HG03565 (cell line): ENCODE results near the gene ACTN1.

ENCODE experiments used
- ATAC-seq: cut with Tn5 transposase; IDR thresholded peaks from one replicate; pipeline ENCODE4 v1.9.1; 2021; ENCODE audit warnings: mild to moderate bottlenecking, moderate library complexity; ENCODE audit not compliant: unreplicated experiment

Gene ACTN1

DNA sequence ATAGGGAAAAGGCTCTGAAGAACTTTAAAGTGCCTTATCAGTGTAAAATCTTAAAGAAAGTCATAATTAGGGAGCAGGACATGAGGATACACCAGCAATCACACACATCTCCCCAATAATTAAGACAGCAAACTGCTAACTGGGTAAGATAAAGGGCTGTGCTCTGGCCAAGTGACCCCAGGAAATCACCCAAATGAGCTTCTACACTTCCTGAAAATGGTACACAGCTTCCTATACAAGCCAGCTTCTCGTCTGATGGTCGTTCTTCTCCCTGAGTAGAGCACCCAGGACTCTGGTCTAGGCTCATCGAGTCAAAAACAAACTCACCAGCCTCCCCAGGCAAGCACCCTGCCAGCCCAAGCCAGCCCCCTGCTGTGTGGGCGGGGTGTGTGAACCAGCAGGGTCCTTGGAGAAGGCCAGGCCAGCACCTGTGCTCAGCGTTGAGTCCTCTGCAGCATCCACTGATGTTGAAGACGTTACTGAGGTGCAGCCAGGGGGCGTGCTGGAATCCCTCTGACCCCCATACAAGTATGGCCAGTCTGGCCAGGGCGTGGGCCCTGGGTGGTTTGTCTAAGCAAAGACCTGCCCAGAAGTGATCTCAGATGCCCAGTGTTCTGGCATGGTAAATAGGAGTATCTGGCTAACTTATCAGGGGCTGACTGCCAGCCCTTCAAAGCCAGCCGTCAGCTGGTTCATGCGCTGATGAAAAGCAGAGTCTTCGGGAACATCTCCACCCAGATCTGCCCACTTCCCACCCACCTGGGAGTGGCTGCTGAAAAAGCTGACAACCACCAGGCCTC is 41.4 kb downstream of the ACTN1 start:
- ATAC-seq = no peak

DNA sequence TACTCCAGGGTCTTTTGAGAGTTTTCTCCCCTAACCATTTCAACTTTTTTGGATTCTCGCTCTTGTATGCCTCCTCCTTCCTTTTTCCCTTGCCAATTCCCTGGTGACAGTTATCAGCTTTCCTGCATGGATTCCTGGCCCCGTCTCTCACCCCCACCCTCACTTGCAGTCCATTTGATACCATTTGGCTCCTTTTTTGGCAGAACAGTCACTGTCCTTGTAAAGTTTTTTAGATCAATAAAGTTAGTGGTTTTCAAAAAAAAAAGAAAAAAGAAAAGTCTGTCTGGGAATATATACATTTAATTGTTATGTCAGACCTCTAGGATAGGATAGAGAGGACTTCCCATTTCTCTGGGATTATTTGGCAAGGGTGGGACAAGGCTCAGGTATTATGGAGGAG is 42.1 kb downstream of the ACTN1 start:
- no peak for ATAC-seq

DNA sequence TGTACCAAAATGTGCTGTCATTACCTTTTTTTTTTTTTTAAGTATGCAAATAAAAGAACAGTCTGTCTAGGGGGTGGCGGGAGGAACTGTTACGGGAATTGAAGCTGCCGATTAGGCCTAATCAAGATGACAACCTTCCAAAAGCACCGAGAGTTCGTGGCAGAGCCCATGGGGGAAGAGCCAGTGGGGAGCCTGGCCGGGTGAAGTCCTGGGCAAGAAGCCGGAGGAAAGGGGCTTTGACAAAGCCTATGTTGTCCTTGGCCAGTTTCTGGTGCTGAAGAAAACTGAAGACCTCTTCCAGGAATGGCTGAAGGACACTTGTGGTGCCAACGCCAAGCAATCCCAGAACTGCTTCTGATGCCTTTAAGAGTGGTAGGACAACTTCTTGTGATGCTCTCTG is 42.6 kb downstream of the ACTN1 start:
- no peak for ATAC-seq

DNA sequence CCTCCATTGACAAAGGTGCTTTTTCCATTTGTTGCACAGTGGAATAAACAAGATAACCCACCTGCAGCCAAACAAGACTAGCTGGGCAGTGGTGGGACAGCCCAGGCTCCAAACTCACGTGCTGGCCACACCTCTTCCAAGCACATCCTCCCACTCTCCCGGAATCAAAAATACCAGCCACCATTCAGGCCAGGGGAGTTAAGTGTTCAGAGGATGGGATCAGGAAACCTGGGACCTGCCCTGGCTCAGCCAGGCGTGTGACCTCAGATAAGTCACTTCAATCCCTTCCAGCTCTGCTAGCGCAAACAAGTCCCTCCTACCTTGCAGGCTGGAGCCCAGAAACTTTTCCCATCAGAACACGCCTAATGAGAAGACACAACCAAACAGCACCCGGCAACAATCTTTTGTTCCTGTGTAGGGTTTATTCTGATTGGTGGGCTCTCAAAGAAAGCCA is 43.3 kb downstream of the ACTN1 start:
- no peak for ATAC-seq

DNA sequence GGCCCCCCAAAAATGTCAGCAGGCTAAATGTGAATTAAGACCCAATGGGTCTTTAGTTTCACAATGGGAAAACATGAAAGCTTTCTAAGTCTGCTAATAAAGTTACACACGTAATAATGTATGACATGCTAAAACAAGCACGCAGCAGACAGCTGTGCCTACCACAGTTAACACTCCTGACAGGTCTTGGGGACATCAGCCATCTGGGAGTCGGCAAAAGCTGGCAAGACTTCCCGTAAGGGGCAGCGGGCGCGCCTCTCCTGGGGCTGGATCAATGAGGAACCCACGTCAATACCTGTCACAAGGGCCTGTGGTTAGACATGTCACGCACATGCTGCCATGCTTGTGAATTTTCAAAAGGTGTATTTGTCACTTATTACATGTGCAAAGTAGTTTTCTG is 45.0 kb downstream of the ACTN1 start:
- no peak for ATAC-seq

DNA sequence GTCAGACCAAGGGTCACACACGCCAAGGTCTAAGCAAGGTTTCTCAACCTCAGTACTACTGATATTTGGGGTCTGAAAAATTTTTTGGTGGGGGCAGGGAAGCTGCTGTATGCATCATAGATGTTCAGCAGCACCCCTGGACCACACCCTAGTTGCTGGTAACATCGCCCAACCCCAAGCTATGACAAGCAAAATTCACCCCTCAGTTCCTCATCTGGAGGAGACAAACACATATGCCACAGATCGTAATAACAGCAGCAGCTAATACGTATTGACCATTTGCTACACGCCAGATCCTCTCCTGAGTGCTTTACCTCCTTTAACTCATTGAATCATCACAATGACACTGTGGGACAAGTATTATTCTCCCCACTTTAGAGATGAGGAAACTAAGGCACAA is 46.4 kb downstream of the ACTN1 start:
- ATAC-seq = no peak

DNA sequence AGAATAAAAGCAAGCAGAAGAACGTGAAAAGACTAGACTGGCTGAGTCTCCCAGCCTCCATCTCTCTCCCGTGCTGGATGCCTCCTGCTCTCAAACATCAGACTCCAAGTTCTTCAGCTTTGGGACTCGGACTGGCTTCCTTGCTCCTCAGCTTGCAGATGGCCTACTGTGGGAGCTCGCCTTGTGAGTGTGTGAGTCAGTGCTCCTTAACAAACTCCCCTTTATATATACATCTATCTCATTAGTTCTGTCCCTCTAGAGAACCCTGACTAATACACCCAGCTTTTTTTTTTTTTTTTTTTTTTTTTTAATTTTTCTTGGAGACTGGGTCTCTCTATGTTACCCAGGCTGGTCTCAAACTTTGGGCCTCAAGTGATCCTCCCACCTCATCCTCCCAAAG is 46.9 kb downstream of the ACTN1 start:
- no peak for ATAC-seq

DNA sequence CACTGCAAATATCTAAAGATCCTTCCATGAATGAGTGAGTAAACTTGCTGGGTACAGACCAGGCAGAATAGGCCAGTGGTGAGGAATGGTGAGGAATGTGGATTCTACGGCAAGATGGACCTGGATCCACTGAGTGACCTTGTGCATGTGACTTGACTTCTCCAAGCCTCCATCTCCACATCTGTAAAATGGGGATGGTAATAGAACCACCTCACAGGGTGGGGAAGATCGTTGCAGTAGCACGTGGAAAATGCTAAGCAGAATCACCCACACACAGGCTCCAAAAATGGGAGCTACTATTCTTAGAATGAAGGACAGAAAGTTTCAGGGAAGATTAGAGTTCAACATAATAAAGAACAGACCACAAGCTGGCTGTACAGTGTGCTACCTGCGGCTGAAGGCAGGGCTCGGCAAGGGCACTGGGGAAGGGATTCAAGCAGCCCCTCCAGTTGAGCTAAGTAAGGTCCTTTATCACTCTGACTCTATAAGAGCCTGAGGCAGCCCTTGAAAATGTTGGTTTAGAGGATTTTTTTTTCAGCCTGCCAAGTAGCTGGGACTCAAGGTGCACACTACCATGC is 47.5 kb downstream of the ACTN1 start:
- no peak for ATAC-seq

DNA sequence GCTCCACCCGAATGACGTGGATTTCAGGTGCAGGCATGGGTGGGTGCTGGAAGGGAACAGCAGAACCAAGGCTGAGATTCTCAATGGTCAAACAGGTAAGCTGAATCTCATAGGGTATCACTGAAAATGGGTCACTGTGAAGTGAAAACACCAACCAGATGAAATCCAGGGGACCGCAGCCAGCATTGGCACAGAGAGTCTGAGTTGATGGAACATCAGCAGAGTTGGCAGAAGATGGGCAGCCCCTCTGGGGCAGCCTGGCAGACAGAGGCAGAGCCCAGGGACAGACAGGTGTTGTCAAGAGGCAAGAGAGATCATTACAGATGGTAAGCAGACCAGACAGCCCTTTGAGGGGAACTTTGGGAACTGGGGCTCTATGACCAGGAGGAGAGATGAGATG is 48.0 kb downstream of the ACTN1 start:
- no peak for ATAC-seq

DNA sequence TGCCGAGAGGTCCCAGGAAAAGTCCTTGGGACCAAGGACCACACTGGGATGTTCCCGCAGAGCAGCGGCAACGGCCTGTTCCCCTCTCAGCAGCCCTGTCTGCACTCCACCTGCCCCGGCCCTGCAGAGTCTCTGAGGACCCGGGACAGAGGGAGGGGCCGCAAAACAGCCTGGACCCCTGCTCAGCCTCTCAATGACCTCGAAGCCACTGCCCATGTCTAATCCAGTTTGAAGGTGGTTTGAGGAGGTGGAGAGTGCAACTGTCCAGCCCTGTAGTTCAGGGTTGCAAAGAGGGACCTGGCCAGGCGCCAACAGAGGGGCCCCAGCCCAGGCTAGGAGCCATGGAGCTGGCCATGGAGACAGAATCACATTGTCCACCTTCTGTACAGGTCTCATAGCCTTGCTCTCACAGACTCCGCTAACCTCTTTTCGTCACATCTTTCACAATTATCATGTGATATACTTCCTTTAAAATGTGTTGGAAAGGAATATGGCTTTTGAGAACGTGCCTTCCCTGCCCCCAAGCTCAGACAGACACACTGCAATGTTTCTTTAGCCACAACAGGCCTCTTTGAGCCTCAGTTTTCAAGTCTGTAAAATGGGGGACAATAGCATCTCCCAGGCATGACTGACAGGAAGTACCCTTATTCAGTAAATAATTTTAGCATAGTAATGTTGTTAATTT is 49.3 kb downstream of the ACTN1 start:
- ATAC-seq = no peak

DNA sequence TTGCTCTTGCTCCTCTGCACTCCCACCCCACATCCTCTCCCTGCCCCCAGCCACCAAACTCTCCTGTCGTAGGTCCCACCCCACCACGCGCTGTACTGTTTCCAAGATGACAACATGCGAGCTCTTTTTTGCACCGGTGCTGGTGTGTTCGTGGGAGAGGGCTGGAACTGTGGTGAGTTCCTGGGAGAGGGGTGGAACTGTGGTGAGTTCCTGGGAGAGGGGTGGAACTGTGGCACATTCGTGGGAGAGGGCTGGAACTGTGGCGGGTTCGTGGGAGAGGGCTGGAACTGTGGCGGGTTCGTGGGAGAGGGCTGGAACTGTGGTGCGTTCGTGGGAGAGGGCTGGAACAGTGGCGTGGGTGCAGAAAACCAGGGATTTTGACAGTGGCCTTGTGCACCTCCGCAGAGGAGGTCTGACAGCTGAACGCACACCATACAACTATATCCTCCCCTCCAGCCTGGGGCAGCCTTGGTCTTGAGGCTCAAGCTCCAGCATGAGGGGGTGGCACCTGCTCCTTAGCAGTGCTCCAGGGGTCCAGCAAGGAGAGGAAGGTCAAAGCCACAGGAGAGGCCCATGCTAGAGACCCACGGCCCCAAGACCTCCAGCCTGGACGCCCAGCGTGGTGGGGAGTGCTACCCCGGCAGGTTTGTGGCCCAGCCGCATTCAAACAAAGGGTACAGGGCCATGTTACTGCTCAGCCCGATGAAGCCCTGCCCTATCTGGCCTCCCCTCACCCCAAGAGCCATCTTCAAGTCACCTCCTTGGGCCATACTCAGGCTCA is 50.1 kb downstream of the ACTN1 start:
- no peak for ATAC-seq

DNA sequence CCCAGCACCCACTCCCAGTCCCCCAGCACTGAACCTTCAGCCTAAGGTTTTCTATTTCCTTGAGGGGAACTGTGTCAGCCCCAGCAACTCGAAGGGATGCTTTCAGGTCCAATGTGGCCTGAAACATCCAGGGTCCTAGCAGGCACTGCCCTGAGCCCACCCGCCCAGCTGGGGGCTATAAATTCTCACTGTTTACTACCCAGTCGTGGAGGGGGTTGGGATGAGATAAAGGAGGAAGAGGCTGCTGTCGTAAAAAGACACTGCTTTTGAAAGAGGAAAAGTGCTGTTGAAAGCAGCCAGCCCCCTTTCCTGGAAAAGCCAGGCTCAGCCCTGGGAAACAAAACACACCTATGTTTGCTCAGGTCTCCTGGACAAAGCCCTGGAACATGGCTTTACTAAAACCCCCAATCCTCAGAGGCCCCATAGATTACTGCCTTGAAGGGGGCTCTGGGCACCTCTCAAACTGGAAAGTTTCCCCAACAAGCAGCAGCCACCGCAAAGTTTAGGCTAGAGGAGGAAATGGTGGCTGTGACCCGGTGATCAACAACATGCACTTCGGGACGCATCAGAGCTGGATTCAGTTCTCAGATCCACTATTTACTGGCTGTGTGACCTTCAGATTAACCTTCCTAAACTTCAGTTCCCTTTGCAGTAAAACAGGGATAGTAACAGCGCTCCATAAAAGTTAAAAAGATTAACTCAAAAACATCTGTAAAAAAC is 51.0 kb downstream of the ACTN1 start:
- ATAC-seq = no peak

DNA sequence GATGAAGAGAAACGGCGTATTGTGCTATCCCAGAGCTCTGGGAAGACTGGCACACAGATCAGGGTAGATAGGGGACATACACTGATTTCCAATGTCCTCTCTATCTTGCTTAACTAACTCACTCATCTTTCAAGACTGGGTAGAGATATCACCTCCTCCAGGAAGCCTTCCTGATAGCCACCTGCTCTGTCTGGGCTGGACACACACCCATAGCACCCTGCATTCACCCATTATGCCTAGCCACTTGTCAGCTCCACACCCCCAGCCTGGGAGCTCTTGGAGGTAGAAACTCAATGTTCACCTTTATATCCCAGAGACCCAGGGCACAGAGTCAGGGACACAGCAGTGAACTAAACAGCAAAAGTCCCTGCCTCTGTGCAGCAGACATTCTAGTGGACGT is 52.0 kb downstream of the ACTN1 start:
- no peak for ATAC-seq

DNA sequence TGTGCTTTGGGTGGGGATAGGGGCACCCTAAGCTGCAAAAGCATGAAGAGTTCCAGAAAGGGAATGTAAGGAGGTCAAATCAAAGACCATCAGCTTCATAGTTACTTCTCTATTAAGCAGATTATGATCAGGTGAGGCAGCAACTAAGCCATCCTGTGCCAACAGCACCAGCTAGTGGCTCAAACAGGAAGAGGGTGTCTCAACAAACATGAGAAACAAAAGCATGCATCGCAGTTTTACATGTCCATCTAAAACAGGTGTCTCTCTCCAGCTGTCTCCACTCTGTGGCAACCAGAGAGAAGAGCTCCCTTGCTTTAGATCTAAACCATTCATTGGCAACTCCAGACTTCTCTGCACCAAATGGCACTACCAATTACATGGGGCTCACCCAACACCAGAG is 52.9 kb downstream of the ACTN1 start:
- ATAC-seq = no peak

DNA sequence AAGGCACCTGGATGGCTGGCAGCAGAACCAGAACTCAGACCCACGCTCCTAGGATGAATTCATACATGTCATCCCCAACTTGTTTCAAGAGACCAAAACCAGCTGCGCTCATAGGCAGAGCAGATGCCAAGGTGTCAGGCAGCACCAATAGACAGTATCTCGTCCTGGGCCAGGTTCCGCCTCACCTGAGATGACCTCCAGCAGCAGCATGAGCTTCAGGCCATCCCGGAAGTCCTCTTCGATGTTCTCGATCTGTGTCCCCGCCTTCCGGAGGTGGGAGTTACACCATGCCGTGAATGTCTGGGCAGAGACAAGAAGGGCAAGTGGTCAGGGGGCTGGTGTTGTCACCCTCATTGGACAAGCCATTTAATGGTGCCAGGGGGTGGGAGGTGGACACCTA is 53.7 kb downstream of the ACTN1 start:
- ATAC-seq = no peak

DNA sequence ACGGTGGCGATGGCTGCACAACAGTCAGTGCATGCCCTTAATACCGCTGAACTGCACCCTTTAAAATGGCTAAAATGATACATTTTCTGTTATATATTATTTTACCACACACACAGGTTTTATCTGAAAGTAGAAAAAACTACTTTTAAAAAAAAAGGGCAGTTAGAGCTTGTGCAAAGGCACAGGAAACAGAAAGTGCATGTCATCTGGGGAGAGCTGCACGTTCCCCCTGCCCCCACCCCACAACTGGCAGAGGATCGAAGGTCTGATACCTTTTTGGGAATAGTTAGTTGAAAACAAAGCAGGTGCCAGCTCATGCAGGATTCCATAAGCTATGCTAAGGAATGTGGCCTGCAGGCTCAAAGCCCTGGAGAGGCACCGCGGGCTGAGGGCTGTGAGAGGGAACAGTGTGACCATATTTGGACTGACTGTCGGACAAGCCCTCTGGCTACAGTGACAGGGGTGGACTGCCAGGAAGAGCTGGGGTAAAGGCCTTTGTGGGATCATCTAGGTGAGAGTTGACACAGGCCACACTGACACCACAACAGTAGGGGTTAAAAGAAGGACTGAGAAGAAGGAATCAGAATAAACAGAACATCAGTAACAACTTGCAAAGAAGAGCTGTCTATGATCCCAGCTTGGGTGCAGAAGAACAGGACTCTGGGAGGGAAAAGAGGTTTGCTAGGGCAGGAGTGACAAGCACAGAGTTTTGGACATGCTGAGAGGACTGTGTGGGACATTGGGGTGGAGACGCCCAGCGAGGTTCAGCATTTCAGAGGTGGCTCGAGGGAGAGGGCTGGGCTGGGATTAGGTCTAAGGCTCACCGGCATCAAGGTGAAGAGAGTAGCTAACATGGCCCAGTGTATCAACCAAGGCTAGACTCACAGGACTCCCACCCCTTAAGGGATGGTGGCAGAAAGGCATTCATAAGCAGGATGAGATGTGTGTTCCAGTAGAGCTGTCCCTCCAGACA is 54.6 kb downstream of the ACTN1 start:
- no peak for ATAC-seq

DNA sequence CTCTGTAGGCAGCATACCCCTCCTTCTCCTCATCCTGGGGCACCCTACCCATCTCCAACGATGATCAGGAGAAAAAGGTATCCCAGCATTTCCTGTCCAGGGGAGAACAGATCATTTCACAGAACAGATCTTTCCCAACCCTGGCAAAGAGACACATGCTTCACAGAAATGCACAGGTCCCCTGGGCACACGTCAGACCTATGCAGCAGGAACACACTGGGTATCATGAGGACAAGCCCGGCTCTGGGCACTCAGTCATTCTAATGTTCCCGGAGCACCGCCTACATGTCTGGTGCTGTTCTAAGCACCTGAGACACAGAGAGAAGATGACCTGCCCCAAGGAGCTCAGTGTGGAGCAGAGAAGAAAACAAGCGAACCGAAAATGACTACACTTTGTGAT is 56.2 kb downstream of the ACTN1 start:
- no peak for ATAC-seq

DNA sequence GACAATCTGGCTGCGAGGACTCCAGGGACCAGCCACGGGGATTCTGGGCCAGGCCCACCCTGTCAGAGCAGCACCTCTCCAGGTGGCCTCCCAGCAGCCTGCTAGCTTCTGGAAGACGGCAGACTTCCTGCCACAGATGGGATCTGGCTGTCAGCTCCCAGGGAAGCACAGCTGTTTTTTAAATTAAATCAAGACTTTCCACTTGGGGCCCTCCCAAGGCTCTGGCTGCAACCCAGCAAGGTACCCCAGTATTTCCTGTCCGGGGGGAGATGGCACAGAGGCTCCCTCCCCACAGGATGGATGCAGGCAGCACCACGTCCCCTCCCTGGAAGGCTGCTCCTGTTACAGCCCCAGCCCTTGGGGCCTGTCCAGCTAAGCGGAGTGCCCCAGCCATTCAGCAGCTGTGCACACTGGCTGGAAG is 56.9 kb downstream of the ACTN1 start:
- no peak for ATAC-seq

DNA sequence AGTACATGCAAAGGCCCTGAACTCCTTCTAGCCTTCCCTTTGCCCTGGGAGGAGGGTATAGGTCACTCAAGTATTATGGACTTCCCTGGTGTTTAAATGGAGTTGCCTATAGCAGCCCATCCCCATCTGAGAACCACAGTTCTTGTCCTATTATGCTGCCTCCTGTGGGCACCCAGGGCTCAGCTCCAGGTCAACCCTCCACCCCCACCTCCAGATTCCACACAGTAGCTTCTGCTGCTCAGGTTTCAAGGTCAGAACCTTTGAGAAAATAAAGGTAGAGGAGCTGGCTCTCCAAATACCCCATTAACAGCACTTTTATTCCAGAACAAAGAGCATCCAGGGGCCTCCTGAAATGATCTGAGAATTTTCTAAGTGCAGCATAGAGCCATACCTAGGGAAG is 57.4 kb downstream of the ACTN1 start:
- no peak for ATAC-seq

DNA sequence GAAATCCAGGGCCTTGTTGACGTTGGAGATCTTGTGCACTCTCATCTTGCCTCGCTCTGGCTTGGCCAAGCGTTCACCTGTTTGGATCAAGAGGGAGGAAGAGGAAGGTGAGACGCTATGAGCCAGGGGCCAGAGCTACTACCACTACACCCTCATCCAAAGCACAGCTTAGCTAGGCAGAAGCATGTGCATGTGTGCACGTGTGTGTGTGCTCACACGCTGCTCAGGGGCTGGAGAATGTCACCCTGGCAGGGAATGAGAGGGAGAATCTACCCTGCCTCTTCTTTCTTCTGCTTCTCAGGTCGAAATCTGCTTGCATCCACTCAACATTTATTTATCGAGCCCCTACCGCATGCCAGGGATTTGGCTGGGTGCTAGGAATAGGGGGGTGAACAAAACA is 58.1 kb downstream of the ACTN1 start:
- ATAC-seq = no peak
